ENCODE results near the gene RASAL1. TPM values are rescaled to one million over a fixed set of nuclear protein-coding genes. Genes with fewer than 3 reads are reported as not detected.

RASAL1 gene
- total RNA-seq, 1 donor from 2014 or later, result 0.26 TPM

DNA sequence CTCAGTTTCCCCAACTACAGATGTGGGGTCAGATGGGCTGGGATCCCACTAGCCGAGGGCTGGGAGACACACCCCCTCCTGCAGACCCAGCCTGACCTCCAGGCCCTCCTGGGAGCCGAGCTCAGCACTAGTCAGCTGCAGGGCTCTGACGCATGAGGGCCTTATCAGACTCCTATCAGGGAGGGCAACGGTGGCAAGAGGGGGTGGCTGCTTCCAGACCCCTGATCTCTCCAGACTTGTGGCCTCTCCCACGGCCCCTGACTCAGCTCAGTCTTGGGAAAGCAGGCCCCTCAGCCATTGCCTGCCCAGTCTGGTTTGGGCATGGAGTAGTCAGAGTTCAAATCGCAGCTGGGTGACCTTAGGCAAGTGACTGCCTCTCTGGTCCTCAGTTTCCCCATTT, 2.5 kb downstream of the RASAL1 start:
- Histone ChIP-seq H3K27me3 (ENCODE audit: control insufficient read depth, insufficient read depth, low read length) (no peaks in the 10 kb centered on the region), H3K36me3 (ENCODE audit: control insufficient read depth, insufficient read depth, low read length) (no peaks in the 10 kb centered on the region), H3K4me3 (ENCODE audit: low read depth, low read length) (no peak overlapping the region)
- TF ChIP-seq, protein P1, sequence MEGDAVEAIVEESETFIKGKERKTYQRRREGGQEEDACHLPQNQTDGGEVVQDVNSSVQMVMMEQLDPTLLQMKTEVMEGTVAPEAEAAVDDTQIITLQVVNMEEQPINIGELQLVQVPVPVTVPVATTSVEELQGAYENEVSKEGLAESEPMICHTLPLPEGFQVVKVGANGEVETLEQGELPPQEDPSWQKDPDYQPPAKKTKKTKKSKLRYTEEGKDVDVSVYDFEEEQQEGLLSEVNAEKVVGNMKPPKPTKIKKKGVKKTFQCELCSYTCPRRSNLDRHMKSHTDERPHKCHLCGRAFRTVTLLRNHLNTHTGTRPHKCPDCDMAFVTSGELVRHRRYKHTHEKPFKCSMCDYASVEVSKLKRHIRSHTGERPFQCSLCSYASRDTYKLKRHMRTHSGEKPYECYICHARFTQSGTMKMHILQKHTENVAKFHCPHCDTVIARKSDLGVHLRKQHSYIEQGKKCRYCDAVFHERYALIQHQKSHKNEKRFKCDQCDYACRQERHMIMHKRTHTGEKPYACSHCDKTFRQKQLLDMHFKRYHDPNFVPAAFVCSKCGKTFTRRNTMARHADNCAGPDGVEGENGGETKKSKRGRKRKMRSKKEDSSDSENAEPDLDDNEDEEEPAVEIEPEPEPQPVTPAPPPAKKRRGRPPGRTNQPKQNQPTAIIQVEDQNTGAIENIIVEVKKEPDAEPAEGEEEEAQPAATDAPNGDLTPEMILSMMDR (IDR thresholded peaks at IDR 0.05; ENCODE audit: insufficient read depth, low read length, severe bottlenecking), result no peak
- FAIRE-seq (no peak), DNase-seq (ENCODE audit: low read depth) (no peak)

DNA sequence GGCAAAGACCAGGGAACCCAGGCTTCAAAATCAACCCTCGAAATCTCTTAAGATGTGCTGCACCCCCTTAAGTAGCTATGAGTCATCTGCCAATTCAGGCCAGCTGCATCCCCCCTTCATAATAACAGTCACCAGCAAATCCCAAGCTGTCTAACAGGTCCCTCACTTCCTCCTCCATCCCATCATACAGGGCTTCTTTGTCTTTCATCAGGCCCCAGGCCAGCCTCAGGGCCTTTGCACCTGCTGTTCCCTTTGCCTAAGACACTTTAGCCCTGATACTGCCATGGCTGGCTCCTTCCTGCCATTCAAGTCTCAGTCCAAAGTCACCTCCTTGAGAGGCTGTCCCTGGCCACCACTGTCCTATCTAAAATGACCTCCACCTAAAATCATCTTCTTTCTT, 4.0 kb downstream of the RASAL1 start:
- H3K36me3 ChIP-seq (ENCODE audit: control insufficient read depth, insufficient read depth, low read length), result no peaks in the 10 kb centered on the region
- no peak for FAIRE-seq
- no peak overlapping the region for H3K4me3 ChIP-seq (ENCODE audit: low read depth, low read length)

DNA sequence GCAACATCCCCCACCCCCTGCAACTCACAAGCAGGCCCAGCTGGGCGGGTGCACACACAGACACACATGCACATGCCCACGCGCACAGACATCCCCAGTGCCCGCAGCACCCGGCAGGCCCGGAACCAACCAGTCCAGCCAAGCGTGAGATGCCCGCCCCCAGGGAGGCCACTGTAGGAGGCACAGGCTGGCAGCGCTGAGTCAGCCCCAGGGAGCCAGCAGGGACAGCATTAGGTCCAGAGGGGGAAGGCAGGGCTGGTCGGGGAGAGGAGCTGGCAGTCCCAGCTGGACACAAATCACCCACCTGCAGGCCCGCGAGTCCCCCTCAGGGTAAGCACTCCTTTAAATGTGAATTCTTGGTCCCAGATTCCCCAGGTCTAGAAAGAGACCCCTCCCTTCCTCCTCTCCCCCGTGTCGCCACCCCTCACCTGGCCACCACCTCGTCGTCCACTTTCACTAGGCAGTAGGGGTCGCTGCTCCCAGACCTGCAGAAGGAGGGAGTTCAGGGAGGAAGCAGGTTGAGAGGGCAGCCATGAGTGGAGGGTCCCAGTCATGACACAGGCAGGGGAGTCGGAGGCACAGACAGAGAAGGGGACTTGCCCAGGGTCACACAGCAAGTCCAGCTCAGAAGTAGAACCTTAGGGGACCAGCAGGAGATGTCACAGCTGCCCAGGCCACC, 5.0 kb downstream of the RASAL1 start:
- Histone ChIP-seq H3K36me3 (ENCODE audit: control insufficient read depth, insufficient read depth, low read length) (no peaks in the 10 kb centered on the region), H3K4me3 (ENCODE audit: low read depth, low read length) (no peak overlapping the region), H3K27me3 (ENCODE audit: control insufficient read depth, insufficient read depth, low read length) (peaks cover 4% of the 10 kb centered on the region)
- TF ChIP-seq, protein P1 (IDR thresholded peaks at IDR 0.05; ENCODE audit: insufficient read depth, low read length, severe bottlenecking), result no peak
- DNase-seq (ENCODE audit: low read depth), result no peak
- FAIRE-seq, result peak; percentile 50

More for the DNA sequence above, 4.0 kb downstream of the RASAL1 start:
- no peak for DNase-seq (ENCODE audit: low read depth)
- H3K27me3 ChIP-seq (ENCODE audit: control insufficient read depth, insufficient read depth, low read length), result peaks cover 4% of the 10 kb centered on the region
- TF ChIP-seq, protein P1 (IDR thresholded peaks at IDR 0.05; ENCODE audit: insufficient read depth, low read length, severe bottlenecking), result no peak

DNA sequence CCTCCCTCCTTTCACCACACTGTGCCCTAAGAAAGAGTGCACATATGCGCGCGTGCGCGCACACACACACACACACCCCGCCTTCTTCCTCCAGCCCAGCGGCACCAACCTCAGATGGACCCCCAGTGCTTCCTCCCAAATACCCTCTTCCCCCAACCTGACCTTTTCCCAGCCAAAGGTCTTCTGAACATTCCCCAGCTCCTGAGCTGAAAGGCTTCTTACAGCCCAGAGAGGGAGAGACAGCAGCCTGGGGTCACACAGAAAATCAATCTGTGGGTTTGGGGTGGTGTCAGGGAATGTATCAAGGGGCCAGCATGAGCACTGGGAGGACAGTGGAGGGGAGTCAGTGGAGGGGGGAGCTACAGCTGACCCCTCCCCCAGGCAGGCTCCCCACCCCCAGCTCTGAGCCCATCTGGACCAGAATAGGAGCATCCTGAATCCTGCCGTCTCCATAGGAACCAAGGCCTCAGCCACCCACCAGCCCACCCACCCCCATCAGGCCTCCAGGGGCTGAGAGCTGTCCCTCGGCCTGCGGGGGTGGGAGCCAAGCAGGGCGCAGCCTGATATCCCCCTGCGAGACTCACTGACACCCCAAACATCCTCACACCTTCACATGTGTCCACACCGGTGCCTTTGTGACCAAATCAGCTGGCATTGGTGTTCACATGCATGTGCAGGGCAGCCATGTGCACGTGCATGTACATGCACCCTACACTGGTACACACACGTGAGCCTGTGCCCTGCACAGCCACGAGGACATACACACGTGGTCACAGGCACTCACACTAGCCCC, 5.7 kb downstream of the RASAL1 start:
- no peak overlapping the region for H3K4me3 ChIP-seq (ENCODE audit: low read depth, low read length)
- TF ChIP-seq, protein P1 (IDR thresholded peaks at IDR 0.05; ENCODE audit: insufficient read depth, low read length, severe bottlenecking), result no peak
- H3K36me3 ChIP-seq (ENCODE audit: control insufficient read depth, insufficient read depth, low read length), result no peaks in the 10 kb centered on the region
- DNase-seq (ENCODE audit: low read depth) (no peak), FAIRE-seq (no peak)
- H3K27me3 ChIP-seq (ENCODE audit: control insufficient read depth, insufficient read depth, low read length), result peaks cover 4% of the 10 kb centered on the region

DNA sequence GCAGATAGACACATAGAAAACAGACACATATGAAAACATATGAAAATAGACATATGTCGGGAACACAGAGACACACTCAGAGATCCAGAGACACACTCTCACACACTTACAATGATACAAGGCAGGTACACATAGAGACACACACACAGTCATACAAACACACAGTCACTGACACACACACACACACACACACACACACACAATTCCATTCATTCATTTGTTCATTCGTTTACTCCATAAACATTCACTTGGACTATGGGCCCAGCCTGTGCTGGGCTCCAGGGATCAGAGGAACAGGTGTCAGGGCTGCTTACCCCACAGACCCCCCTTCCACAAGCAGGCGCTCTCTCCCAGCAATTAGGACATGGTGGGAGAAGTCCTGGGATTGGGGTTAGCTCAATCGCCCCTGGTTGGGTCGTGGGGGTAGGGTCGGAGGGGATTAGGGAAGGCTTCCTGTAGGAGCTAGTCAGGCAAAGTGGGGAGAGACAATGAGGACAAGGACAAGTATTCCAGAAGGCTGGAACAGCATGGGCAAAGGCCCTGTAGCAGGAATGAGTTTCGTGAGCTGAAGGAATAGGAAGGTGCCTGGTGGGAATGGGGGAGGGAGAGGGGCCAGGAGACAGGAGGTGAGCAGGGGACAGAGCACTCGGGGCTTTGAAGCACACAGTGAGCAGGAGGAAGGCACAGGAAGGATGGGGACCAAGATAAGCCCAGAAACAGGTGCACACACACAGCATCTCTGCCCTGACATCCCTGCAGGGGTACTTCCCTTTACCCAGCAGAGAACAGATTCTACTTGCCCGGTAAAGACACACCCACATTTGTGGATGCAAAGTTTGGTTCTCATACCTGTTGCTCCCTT, 6.5 kb downstream of the RASAL1 start:
- H3K36me3 ChIP-seq (ENCODE audit: control insufficient read depth, insufficient read depth, low read length), result no peaks in the 10 kb centered on the region
- H3K27me3 ChIP-seq (ENCODE audit: control insufficient read depth, insufficient read depth, low read length), result peaks cover 4% of the 10 kb centered on the region
- H3K4me3 ChIP-seq (ENCODE audit: low read depth, low read length), result no peak overlapping the region
- DNase-seq (ENCODE audit: low read depth) (no peak), FAIRE-seq (peak; percentile 7)
- TF ChIP-seq, protein P1 (IDR thresholded peaks at IDR 0.05; ENCODE audit: insufficient read depth, low read length, severe bottlenecking), result no peak

All from bronchial epithelial cell (primary cell).